ENCODE results near the gene MICAL3.

GRCh38 chr22:17853073-17853472, 171.3 kb downstream of the MICAL3 start:
- no peak for TF ChIP-seq CTCF (IDR thresholded peaks at IDR 0.05 in 4 of 5, conservative IDR thresholded peaks at IDR 0.05 in 1 of 5)
- no peak for TF ChIP-seq POLR2A (IDR thresholded peaks at IDR 0.05)
